Medulla oblongata (tissue), 1 donor: Measurements from ENCODE around the gene SREK1IP1.

ENCODE experiments used
- DNase-seq: peaks from one replicate; pipeline ENCODE4 v3.0.0-alpha.2; 2015; ENCODE audit errors: extremely low spot score

The SREK1IP1 gene

GRCh38 chr5:64768358-64769312 lies at the start of gene SREK1IP1, which contains the start of gene CWC27:
SREK1IP1 (minus strand) TSS chr5:64768691; CDS start chr5:64768517, 174 bp downstream.
CWC27 (plus strand) TSS chr5:64768930; CDS start chr5:64769147, 217 bp downstream.
- DNase-seq = peak; percentile 92

- DNase-seq = no peak
Observed at GRCh38 chr5:64818245-64818644, 49.8 kb upstream of the SREK1IP1 start.

- DNase-seq = no peak
Observed at GRCh38 chr5:64814073-64814472, 45.6 kb upstream of the SREK1IP1 start.

- peak; percentile 69 for DNase-seq
Observed at GRCh38 chr5:64811050-64811640, 42.7 kb upstream of the SREK1IP1 start.

DNA sequence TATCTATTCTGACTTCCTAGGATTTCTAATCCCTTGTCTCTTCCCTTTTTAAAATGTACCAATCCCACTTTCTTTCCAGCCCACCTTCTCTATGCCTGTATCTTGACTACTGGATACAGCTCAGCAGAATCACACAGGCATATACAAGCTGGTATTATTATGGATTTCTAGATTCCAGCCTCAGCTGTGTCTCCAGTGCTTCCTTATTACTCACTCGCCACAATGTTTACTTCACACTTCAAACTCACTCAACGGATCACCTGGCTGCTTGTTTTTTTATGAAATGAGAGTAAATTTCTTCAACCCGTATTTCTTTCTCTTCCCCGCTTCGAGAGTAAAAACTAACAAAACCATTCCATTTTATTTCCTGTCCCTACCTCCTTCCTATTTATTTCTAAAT lies 39.0 kb upstream of the SREK1IP1 start:
- no peak for DNase-seq

- no peak for DNase-seq
Observed at GRCh38 chr5:64806537-64806936, 38.0 kb upstream of the SREK1IP1 start.

GRCh38 chr5:64800926-64801325 lies 32.4 kb upstream of the SREK1IP1 start:
- DNase-seq = no peak

DNA sequence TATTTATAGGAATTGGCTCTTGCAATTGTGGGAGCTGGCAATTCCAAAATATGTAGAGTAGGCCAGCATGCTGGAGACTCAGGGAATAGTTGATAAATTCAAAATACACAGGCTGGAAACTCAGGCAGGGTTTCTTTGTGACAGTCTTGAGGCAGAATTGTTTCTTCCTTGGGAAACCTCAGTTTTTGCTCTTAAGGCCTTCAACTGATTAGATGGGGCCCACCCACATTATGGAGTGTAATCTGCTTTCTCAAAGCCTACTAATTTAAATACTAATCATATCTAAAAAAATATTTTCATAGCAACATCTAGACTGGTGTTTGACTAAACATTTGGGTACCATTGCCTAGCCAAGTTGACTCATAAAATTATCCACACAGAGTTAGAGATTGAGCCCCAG lies 27.8 kb upstream of the SREK1IP1 start:
- no peak for DNase-seq

DNA sequence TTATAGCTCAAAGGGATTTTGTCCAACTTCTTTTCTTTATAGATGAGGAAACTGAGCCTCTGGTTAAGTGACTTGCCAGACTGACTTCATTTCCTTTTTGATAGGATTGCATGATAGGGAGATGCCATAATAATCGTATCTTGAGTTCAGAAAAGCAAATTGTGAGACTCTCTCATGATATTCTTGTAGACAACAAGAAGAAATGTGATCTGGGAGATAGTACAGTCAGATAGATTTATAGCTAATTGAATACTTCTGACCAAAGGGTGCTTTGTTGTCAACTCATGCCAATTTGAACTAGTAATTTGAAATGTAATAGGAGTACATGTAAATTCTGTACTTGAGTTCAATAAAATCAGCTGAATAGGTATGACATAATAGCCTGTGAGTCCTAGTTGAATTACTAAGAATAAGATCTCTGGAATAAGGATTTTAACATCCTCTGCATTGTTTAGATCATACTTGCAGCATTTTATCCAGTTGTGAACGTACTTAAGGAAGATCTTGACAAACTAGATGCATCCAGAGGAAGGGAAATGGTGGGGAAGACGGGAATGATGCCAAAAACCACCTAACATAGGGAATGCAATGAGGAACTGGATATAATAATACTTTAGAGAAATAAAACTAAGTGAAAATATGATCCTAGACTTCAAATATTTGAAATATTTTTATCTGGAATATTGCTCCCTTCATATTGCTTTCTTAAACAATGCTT lies 25.7 kb upstream of the SREK1IP1 start:
- no peak for DNase-seq

DNA sequence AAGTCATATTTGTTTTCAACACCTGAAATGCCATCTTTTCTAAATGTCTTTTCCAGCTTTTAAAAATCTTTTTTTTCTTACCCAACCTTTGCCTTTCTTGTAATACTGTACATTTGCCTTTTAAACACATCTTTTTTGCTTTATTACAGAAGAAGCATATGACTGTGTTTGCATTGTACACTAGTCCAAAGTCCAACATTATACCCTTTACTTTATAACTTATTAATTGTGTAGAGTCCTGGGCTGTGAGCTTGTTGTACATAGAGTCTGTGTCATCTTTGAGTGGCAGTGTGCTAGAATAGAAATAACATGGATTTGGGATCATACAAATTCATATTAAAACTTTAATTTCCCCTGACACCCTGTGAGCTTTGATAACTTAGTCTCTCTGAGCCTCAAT lies 24.0 kb upstream of the SREK1IP1 start:
- DNase-seq = no peak

- no peak for DNase-seq
Observed at GRCh38 chr5:64790210-64790609, 21.7 kb upstream of the SREK1IP1 start.

DNA sequence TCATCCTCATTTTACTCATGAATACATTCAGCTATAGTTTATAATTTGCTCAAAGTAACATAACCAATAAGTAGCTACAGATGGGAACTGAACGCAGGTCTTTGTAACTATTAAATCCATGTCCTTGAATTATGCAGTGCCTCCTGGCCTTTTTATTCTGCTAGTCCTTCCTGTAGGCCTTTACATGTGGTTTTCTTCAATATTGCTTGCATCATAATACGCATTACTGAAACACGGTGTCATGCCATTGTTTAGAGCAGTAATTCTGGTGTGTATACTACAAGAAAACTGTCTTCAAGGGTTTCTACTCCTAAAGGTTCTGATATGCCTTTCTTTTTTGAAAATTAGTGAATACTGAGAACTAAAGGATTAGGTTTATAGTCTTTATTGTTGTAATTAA lies 21.0 kb upstream of the SREK1IP1 start:
- no peak for DNase-seq

GRCh38 chr5:64788156-64788555 lies 19.7 kb upstream of the SREK1IP1 start:
- DNase-seq = no peak

DNA sequence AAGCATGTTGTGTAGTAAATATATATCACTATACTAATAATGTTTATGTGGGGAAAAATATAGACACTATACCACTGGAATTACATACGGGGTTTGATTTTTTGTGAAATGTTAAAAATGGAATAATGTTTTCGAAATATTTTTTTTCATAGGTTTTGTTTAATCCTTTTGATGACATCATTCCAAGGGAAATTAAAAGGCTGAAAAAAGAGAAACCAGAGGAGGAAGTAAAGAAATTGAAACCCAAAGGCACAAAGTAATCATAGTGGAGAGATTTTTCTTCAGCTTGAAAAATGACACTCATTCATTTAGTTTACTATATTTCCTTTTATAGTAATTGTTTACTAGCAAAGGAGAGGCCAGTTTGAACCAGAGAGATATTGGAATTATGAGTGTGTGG lies 17.9 kb upstream of the SREK1IP1 start:
- no peak for DNase-seq

- peak; percentile 88 for DNase-seq
Observed at GRCh38 chr5:64784451-64785025, 16.0 kb upstream of the SREK1IP1 start.

GRCh38 chr5:64775291-64775690 lies 6.8 kb upstream of the SREK1IP1 start:
- DNase-seq = no peak

DNA sequence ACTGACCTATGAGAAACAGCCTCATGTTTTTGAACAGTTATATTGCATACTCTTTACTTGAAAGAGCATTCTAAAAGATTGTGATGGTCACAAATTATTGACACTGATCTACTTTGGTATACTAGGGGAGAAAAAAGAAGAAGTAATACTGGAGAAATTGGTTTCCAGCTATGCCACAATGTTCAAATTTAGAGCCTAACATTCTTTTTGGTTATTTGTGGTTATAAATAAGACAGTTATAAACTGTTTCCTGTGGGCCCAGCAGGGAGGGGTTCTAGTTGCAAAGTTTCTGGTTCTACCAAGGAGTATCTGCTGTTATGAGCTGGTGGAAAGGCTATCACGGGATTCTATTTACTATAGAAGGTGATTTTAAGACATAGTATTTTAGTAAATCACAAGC lies 5.0 kb upstream of the SREK1IP1 start:
- DNase-seq = no peak

GRCh38 chr5:64771736-64772135 lies 3.2 kb upstream of the SREK1IP1 start:
- no peak for DNase-seq

DNA sequence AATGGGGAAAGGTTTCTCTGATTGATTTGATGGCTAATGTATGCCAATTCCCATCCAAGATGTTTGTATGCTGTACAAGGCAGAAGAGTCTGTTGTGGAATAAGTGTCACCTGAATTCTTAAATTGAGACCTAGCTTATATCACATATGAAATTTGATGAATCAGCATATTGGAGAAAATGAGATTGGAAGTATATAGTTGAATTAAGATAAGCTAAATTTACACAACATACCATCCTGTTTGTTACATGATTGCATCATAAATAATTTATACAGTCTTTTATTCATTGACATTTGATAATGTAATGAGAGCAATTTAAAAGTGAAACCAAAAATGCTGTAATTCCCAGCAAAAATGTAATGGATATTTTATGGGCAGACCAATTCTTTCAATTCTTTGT lies 1.4 kb upstream of the SREK1IP1 start:
- DNase-seq = no peak

- no peak for DNase-seq
Observed at GRCh38 chr5:64767959-64768357, 533 bp downstream of the SREK1IP1 start.

- DNase-seq = no peak
Observed at GRCh38 chr5:64766941-64767340, 1.6 kb downstream of the SREK1IP1 start.
